WERI-Rb-1 (cell line): ENCODE data around the gene NIPA2.

Source experiments
- DNase-seq: peaks from one replicate; pipeline ENCODE4 v3.0.0-alpha.2; 2020
- H3K27ac ChIP-seq: fragments of 250-450 bp; sonication (Bioruptor Pico); 2 replicates; pipeline ENCODE4 v1.5.1; 2020; ENCODE audit warnings: mild to moderate bottlenecking, moderate library complexity
- H3K27me3 ChIP-seq: fragments of 250-450 bp; sonication (Bioruptor Pico); 2 replicates; pipeline ENCODE4 v1.5.1; 2021; ENCODE audit warnings: mild to moderate bottlenecking, low read depth, moderate library complexity; ENCODE audit not compliant: insufficient read depth, severe bottlenecking
- H3K36me3 ChIP-seq: fragments of 250-450 bp; sonication (Bioruptor Pico); 2 replicates; pipeline ENCODE4 v1.5.1; 2020; ENCODE audit warnings: mild to moderate bottlenecking, moderate library complexity
- H3K4me3 ChIP-seq: 2 replicates; pipeline ENCODE4 v1.5.1; 2011; ENCODE audit warnings: low read depth, mild to moderate bottlenecking, control low read depth, low read length
- H3K9me3 ChIP-seq: fragments of 250-450 bp; sonication (Bioruptor Pico); 2 replicates; pipeline ENCODE4 v1.5.1; 2021; ENCODE audit warnings: mild to moderate bottlenecking, moderate library complexity; ENCODE audit not compliant: severe bottlenecking
- CTCF ChIP-seq: IDR thresholded peaks from 2 replicates; pipeline ENCODE4 v1.5.1; 2011; ENCODE audit warnings: low read depth, mild to moderate bottlenecking, control low read depth, inconsistent platforms, low read length

Gene NIPA2

DNA sequence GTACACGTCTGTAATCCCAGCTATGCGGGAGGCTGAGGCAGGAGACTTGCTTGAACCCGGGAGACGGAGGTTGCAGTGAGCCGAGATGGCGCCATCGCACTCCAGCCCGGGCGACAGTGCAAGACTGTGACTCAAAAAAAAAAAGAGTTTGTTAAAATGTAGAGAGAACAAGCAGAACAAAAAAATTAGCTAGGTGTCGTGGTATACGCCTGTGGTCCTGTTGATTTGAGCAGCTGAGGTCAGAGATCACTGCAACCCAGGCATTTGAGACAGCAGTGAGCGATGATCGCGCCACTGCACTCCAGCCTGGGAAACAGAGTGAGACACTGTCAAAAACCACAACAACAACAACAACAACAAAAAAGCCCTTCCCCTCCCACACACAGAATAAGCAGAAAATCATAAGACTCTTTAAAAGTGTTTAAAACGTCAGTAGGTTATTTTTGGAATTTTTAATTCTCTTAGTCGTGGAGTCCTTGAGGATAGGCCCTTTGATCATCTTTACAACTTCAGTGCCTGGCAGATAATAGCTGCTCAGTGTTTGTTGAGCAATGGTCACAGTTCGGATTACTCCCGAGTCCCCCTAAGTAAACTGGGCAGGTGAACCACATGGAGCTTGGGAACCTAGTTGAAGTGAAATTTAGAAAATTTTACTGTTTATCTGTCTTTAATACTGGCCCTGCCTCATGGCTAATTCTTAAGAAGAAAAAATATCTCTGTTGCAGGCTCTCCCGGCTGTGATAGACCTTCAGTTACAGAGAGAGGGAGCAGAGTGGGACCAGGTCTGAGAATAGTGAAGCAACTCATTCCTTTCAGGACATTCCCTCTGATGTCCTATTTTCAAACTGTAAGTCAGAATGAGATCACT lies 6.2 kb downstream of the NIPA2 start:
- no peak for TF ChIP-seq CTCF
- H3K27ac ChIP-seq, result no peak overlapping the region
- peaks cover 46% of the 10 kb centered on the region for H3K36me3 ChIP-seq
- H3K4me3 ChIP-seq, result no peak overlapping the region
- H3K9me3 ChIP-seq, result no peaks in the 10 kb centered on the region
- no peak for DNase-seq
- H3K27me3 ChIP-seq, result no peaks in the 10 kb centered on the region

DNA sequence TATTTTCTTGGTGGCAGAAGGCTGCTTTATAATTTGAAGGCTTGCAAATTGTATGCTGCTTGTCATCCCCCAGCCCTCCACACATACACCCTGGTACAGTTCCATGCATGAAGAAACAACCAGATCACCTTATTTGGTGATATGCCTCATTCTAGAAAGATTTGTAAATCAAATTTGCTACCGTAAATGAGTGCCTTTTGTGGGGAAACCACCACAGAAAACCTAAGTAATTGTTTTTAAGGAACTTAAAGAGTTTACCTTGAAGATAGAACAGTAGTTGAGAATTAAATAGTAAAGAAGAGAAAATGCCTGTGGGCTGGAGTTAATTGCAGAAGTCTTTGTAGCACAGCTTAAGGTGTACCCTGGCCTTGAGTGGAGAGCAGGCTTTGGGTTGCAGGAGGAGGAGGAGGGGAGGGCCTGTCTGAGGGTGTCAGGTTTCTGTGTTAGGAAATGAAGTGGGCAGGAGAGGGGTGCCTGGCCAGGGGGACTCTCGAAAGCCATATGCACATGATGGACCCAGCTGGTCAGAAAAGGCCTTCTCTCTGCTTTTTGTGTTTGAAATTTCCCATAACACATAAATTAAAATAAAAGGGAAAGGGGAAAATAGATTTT lies 6.9 kb downstream of the NIPA2 start:
- Histone ChIP-seq H3K27me3 (no peaks in the 10 kb centered on the region), H3K27ac (no peak overlapping the region), H3K9me3 (no peaks in the 10 kb centered on the region), H3K36me3 (peaks cover 50% of the 10 kb centered on the region), H3K4me3 (no peak overlapping the region)
- DNase-seq, result no peak
- TF ChIP-seq CTCF, result no peak

DNA sequence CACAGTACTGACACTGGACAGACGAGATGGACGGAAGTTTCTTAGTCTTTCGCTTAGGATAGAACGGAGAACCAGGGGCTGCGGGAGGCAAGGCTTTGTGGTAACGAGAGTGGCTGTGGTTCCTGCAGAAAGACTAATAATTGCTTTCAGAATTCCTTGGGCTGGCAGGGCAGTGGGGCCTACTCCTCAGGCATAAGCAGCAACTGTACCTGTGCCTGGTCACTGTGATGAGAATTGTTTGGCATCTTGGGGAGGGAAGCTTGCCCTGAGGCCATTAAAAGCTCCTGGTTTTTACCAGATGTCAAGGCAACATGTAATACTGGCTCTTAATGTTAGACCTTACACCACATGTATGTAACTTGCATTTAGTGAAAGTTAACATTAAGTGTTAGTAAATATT lies 7.6 kb downstream of the NIPA2 start:
- Histone ChIP-seq H3K4me3 (no peak overlapping the region), H3K36me3 (peaks cover 50% of the 10 kb centered on the region), H3K27me3 (no peaks in the 10 kb centered on the region), H3K9me3 (no peaks in the 10 kb centered on the region), H3K27ac (no peak overlapping the region)
- TF ChIP-seq CTCF, result no peak
- DNase-seq, result no peak

- DNase-seq, result no peak
- H3K36me3 ChIP-seq, result peaks cover 63% of the 10 kb centered on the region
- no peak overlapping the region for H3K4me3 ChIP-seq
- no peak for TF ChIP-seq CTCF
- no peak overlapping the region for H3K27ac ChIP-seq
- no peaks in the 10 kb centered on the region for H3K27me3 ChIP-seq
- H3K9me3 ChIP-seq, result no peaks in the 10 kb centered on the region
These were observed 11.6 kb downstream of the NIPA2 start for GRCh38 chr15:22850055-22850454.

DNA sequence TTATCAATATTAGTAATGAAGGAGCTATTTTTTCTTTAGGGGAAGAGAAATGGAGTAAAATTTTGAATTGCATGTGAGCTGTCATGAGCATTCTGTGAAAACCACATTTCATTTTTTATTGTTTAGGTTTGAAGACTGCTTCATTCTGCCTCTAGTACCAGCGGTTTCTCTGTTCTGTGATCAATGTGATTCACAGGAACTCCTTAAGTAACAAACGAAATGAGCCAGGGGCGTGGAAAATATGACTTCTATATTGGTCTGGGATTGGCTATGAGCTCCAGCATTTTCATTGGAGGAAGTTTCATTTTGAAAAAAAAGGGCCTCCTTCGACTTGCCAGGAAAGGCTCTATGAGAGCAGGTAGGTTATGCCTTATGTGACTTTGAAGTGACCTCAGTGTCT lies 13.0 kb downstream of the NIPA2 start:
- no peak overlapping the region for H3K4me3 ChIP-seq
- no peaks in the 10 kb centered on the region for H3K27me3 ChIP-seq
- no peak overlapping the region for H3K27ac ChIP-seq
- no peak for DNase-seq
- TF ChIP-seq CTCF, result no peak
- no peaks in the 10 kb centered on the region for H3K9me3 ChIP-seq
- peaks cover 61% of the 10 kb centered on the region for H3K36me3 ChIP-seq
